ENCODE measurements around the gene TP73. TPM values are rescaled to one million over a fixed set of nuclear protein-coding genes. Genes with fewer than 3 reads are reported as not detected.

The TP73 gene
- total and polyA plus RNA-seq, 12 donors: 0.03 to 0.58 (median 0.15) TPM; not detected in 7

GRCh38 chr1:3710251-3710650, 57.9 kb downstream of the TP73 start:
- DNase-seq: no peak
- Histone ChIP-seq H3K36me3 (no peaks in the 10 kb centered on the region), H3K27me3 (peaks cover 0 to 67% (median 47%) of the 10 kb centered on the region in 7 donors), H3K4me1 (peaks cover 0 to 22% (median 10%) of the 10 kb centered on the region in 9 donors), H3K27ac (no peak overlapping the region), H3K9me3 (no peaks in the 10 kb centered on the region), H3K4me3 (no peak overlapping the region)
- intact Hi-C loops (cut with DNase I): no loop called here
- ATAC-seq: no peak
- no peak for TF ChIP-seq CTCF (IDR thresholded peaks at IDR 0.05)
- 76 to 81% methylated on average over 15 of the region's 15 CpGs for WGBS, 2 donors

- no peak overlapping the region for H3K27ac ChIP-seq
- no peaks in the 10 kb centered on the region for H3K36me3 ChIP-seq
- H3K9me3 ChIP-seq: no peaks in the 10 kb centered on the region
- DNase-seq (no peak), ATAC-seq (no peak)
- WGBS, 2 donors: 77 to 78% methylated on average over 11 of the region's 11 CpGs
- H3K4me1 ChIP-seq: peaks cover 0 to 22% (median 10%) of the 10 kb centered on the region in 9 donors
- TF ChIP-seq CTCF (IDR thresholded peaks at IDR 0.05): no peak
- peaks cover 0 to 72% (median 48%) of the 10 kb centered on the region in 7 donors for H3K27me3 ChIP-seq
- intact Hi-C loops (cut with DNase I): no loop called here
- no peak overlapping the region for H3K4me3 ChIP-seq
These were observed 59.1 kb downstream of the TP73 start for GRCh38 chr1:3711381-3711779.

GRCh38 chr1:3711780-3712451, 59.6 kb downstream of the TP73 start:
- Histone ChIP-seq H3K4me1 (peaks cover 0 to 22% (median 10%) of the 10 kb centered on the region in 9 donors), H3K36me3 (no peaks in the 10 kb centered on the region), H3K27ac (no peak overlapping the region), H3K4me3 (no peak overlapping the region), H3K9me3 (no peaks in the 10 kb centered on the region), H3K27me3 (peaks cover 0 to 70% (median 50%) of the 10 kb centered on the region in 7 donors)
- 80 to 83% methylated on average over 24 of the region's 24 CpGs for WGBS, 2 donors
- intact Hi-C loops (cut with DNase I): no loop called here
- no peak for TF ChIP-seq CTCF (IDR thresholded peaks at IDR 0.05)
- ATAC-seq: no peak
- DNase-seq: no peak

GRCh38 chr1:3712573-3713535, 60.5 kb downstream of the TP73 start:
- Histone ChIP-seq H3K9me3 (no peaks in the 10 kb centered on the region), H3K36me3 (no peaks in the 10 kb centered on the region), H3K4me3 (no peak overlapping the region), H3K4me1 (peaks cover 0 to 23% (median 10%) of the 10 kb centered on the region in 9 donors), H3K27ac (peak overlapping the region in 1 of 10 donors; percentile 54), H3K27me3 (peaks cover 0 to 70% (median 45%) of the 10 kb centered on the region in 7 donors)
- DNase-seq: peak; percentile 60 to 76
- no peak for TF ChIP-seq CTCF (IDR thresholded peaks at IDR 0.05)
- peak; percentile 41 to 88 (median 76) for ATAC-seq
- intact Hi-C loops (cut with DNase I): no loop called here
- 44 to 51% methylated on average over 18 to 19 of the region's 19 CpGs for WGBS, 2 donors

Measured in heart right ventricle (tissue), 16 donors.